Body of pancreas (tissue), 4 donors: Measurements from ENCODE around the gene DDX10.

Source experiments
- POLR2A ChIP-seq, 3 donors: fragments of 450-650 bp; IDR thresholded peaks; one replicate each; pipeline ENCODE4 v1.6.1; 2016; ENCODE audit warnings: antibody characterized with exemption in 3 of 3, mild to moderate bottlenecking in 2 of 3
- TF ChIP-seq, protein P1 (sequence below), 7 experiments: fragments of 450-650 bp in 4 of 7; fragments of 200-600 bp in 3 of 7; sonication (generic) in 3 of 7; IDR thresholded peaks; one replicate each; pipeline ENCODE4 v1.5.1; 2016 to 2019; ENCODE audit warnings: antibody characterized with exemption in 7 of 7

GRCh38 chr11:108726077-108726800 is 61.4 kb downstream of the DDX10 start:
- TF ChIP-seq, protein P1, sequence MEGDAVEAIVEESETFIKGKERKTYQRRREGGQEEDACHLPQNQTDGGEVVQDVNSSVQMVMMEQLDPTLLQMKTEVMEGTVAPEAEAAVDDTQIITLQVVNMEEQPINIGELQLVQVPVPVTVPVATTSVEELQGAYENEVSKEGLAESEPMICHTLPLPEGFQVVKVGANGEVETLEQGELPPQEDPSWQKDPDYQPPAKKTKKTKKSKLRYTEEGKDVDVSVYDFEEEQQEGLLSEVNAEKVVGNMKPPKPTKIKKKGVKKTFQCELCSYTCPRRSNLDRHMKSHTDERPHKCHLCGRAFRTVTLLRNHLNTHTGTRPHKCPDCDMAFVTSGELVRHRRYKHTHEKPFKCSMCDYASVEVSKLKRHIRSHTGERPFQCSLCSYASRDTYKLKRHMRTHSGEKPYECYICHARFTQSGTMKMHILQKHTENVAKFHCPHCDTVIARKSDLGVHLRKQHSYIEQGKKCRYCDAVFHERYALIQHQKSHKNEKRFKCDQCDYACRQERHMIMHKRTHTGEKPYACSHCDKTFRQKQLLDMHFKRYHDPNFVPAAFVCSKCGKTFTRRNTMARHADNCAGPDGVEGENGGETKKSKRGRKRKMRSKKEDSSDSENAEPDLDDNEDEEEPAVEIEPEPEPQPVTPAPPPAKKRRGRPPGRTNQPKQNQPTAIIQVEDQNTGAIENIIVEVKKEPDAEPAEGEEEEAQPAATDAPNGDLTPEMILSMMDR (IDR thresholded peaks at IDR 0.05), result no peak
- no peak for TF ChIP-seq POLR2A (IDR thresholded peaks at IDR 0.05)
